GM12892 (cell line): ENCODE data around the gene OST4.

Experiments
- POLR2A ChIP-seq: IDR thresholded peaks from 2 replicates; pipeline ENCODE4 v1.6.1; 2011; ENCODE audit warnings: low read depth, low read length, control low read depth
- POLR2AphosphoS5 ChIP-seq: IDR thresholded peaks from 2 replicates; pipeline ENCODE4 v1.6.1; 2011; ENCODE audit warnings: low read depth, low read length, control low read depth
- TAF1 ChIP-seq: IDR thresholded peaks from 2 replicates; pipeline ENCODE4 v1.6.1; 2011; ENCODE audit warnings: low read depth, mild to moderate bottlenecking, control low read depth, low read length, borderline replicate concordance

- TF ChIP-seq POLR2A: no peak
- no peak for TF ChIP-seq POLR2AphosphoS5
- TF ChIP-seq TAF1: no peak
Observed at GRCh38 chr2:27025861-27026851, 45.3 kb downstream of the OST4 start.
